Measurements from ENCODE around the gene ENDOU.

- TF ChIP-seq TAF1 (IDR thresholded peaks at IDR 0.05; ENCODE audit: borderline replicate concordance, insufficient read depth, low read length), result no peak
- TF ChIP-seq POLR2AphosphoS5 (IDR thresholded peaks at IDR 0.05; ENCODE audit: low read depth, low read length), result no peak
Observed at GRCh38 chr12:47757840-47758583, 32.7 kb upstream of the ENDOU start.

All from PFSK-1 (cell line).